B cell (primary cell): ENCODE results near the gene DENND2A.

Source experiments
- CTCF ChIP-seq: fragments of 200-600 bp; IDR thresholded peaks from one replicate; pipeline ENCODE4 v1.8.0; 2022; ENCODE audit warnings: antibody characterized with exemption, mild to moderate bottlenecking
- EZH2 ChIP-seq: IDR thresholded peaks from 2 replicates; pipeline ENCODE4 v1.6.1; 2012; ENCODE audit warnings: borderline replicate concordance, low read depth, mild to moderate bottlenecking, moderate library complexity, low read length; ENCODE audit not compliant: insufficient read depth, poor library complexity, severe bottlenecking

GRCh38 chr7:140686921-140687320 is 46.3 kb upstream of the DENND2A start:
- TF ChIP-seq EZH2 (no peak), CTCF (no peak)
